ENCODE results near the gene JAG1. TPM values are rescaled to one million over a fixed set of nuclear protein-coding genes. Genes with fewer than 3 reads are reported as not detected.

Gene JAG1
- total RNA-seq, 1 donor from 2014 or later, result 58.4 TPM

DNA sequence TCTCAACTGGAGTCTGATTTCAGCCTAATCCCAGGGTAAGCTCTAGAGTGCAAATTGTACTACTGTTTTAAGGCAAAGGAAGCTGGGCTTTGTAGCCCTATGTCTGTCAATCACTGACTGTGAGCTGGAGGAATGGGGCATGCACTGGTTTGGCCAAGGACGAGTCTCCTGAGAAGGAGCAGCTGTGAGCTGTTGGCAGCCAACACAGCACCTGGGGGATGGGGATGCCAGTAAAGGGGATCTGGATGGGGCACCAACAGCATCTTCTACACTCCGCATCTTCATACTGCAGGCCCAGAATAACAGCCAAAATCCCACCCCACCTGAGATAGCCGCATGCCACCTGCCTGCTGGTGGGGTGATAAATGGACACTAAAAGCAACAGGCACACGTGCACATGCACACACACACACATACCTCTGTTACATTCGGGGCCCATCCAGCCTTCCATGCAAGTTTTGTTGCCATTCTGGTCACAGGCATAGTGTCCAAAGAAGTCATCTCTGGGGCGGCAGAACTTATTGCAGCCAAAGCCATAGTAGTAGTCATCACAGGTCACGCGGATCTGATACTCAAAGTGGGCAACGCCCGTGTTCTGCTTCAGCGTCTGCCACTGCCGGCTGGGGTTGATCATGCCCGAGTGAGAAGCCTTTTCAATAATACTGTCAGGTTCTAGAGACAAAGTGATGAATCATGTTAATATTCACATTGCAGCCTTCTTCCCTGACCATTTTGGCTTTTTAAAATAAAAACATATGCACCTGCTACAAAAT, 15.6 kb downstream of the JAG1 start:
- no peak for DNase-seq (ENCODE audit: extremely low spot score, unreplicated experiment)
- no peak overlapping the region for H3K4me3 Mint-ChIP-seq
- peaks cover 64% of the 10 kb centered on the region for H3K4me1 Mint-ChIP-seq (ENCODE audit: unreplicated experiment)
- TF ChIP-seq, protein P1, sequence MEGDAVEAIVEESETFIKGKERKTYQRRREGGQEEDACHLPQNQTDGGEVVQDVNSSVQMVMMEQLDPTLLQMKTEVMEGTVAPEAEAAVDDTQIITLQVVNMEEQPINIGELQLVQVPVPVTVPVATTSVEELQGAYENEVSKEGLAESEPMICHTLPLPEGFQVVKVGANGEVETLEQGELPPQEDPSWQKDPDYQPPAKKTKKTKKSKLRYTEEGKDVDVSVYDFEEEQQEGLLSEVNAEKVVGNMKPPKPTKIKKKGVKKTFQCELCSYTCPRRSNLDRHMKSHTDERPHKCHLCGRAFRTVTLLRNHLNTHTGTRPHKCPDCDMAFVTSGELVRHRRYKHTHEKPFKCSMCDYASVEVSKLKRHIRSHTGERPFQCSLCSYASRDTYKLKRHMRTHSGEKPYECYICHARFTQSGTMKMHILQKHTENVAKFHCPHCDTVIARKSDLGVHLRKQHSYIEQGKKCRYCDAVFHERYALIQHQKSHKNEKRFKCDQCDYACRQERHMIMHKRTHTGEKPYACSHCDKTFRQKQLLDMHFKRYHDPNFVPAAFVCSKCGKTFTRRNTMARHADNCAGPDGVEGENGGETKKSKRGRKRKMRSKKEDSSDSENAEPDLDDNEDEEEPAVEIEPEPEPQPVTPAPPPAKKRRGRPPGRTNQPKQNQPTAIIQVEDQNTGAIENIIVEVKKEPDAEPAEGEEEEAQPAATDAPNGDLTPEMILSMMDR (conservative IDR thresholded peaks at IDR 0.05), result no peak
- no peaks in the 10 kb centered on the region for H3K27me3 Mint-ChIP-seq
- no peak overlapping the region for H3K27ac Mint-ChIP-seq
- no peaks in the 10 kb centered on the region for H3K9me3 Mint-ChIP-seq
- peaks cover 65% of the 10 kb centered on the region for H3K36me3 Mint-ChIP-seq

DNA sequence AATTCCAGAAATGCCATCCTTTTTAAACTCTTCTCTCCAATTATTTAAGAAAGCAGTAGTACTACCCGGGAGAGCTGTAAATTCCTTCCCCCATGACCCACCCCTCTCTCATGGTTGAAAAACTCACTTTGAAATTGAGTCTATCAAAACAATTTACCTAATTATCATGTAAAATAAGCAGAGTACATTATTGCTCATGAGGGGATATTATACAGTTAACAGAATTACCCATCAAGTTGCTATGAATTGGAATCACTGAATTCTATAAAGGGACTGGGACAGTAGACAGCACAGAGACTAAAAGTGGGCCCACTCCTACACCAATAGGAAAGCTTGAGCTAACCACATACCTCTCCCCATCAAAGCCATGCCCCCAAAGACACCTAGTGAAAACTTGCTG, 16.3 kb downstream of the JAG1 start:
- H3K4me1 Mint-ChIP-seq (ENCODE audit: unreplicated experiment), result peaks cover 72% of the 10 kb centered on the region
- no peaks in the 10 kb centered on the region for H3K9me3 Mint-ChIP-seq
- peaks cover 62% of the 10 kb centered on the region for H3K36me3 Mint-ChIP-seq
- TF ChIP-seq, protein P1 (conservative IDR thresholded peaks at IDR 0.05), result no peak
- no peak overlapping the region for H3K27ac Mint-ChIP-seq
- H3K4me3 Mint-ChIP-seq, result peak overlapping the region; percentile 21
- no peaks in the 10 kb centered on the region for H3K27me3 Mint-ChIP-seq
- no peak for DNase-seq (ENCODE audit: extremely low spot score, unreplicated experiment)

DNA sequence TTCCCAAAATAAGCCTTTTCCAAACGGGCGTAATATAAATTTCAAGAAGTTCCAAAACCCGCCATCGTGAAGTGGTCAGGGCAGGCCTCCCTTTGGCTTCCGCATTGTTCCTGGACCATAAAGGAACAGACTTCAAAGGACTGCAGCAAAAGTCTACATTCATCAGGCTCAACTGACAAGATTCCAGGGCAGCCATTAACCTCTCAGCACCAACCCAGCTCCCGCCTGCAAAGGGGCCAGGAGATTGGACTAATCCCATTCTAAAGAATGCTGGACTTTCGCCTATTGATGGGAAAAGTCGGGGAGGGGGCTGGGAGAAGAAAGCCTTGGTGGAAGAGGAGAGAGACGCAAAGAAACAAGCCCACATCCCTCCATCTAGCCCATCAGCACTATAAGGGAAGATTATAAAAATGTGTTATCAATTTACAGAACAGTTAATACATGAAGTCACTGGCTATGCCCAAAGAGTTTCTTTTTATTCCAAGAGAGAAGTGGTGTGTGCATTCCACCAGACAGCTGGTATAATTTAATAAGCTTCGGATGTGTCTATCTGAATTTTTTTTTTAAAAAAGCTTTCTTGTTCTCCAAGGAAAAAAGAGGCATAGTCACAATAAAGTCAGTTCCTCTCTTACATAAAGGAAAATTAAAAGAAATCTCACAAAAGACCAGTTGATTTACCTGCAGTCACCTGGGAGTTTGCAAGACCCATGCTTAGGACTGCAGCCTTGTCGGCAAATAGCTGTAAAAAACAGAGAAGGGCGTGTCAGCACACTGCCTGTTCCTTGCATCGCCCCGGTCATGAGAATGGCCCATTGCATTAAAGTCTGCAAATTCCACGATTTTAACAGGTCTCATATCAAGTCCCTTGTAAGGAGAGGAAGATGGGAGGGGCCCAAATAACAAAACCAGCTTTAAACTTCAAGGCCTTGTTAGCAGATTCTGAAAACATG, 17.8 kb downstream of the JAG1 start:
- H3K27ac Mint-ChIP-seq, result peak overlapping the region; percentile 51
- no peaks in the 10 kb centered on the region for H3K9me3 Mint-ChIP-seq
- peaks cover 84% of the 10 kb centered on the region for H3K4me1 Mint-ChIP-seq (ENCODE audit: unreplicated experiment)
- peak overlapping the region; percentile 61 for H3K4me3 Mint-ChIP-seq
- H3K36me3 Mint-ChIP-seq, result peaks cover 48% of the 10 kb centered on the region
- no peaks in the 10 kb centered on the region for H3K27me3 Mint-ChIP-seq
- TF ChIP-seq, protein P1 (conservative IDR thresholded peaks at IDR 0.05), result no peak
- no peak for DNase-seq (ENCODE audit: extremely low spot score, unreplicated experiment)

DNA sequence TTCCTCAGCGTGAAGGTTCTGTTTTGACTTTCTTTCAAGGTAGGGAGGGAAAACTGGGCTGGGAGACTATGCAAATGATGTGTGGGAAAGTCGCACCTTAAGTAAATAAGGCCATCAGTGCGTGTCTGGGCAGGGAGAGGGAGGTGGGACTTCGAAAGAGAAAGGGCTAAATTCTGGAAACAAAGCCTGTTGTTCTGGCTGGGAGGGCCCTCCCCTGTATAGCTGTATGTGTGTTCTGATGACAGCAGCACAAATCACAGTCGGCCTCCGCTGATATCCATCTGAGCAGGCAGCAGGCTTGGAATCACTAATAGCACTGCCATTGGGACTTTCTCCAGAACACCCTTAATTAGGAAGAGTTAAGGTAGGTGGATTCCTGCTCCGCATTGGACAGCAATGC, 19.2 kb downstream of the JAG1 start:
- H3K9me3 Mint-ChIP-seq, result no peaks in the 10 kb centered on the region
- H3K36me3 Mint-ChIP-seq, result peaks cover 47% of the 10 kb centered on the region
- TF ChIP-seq, protein P1 (conservative IDR thresholded peaks at IDR 0.05), result no peak
- no peaks in the 10 kb centered on the region for H3K27me3 Mint-ChIP-seq
- H3K4me1 Mint-ChIP-seq (ENCODE audit: unreplicated experiment), result peaks cover 81% of the 10 kb centered on the region
- H3K4me3 Mint-ChIP-seq, result peak overlapping the region; percentile 70
- H3K27ac Mint-ChIP-seq, result peak overlapping the region; percentile 71
- DNase-seq (ENCODE audit: extremely low spot score, unreplicated experiment), result no peak

DNA sequence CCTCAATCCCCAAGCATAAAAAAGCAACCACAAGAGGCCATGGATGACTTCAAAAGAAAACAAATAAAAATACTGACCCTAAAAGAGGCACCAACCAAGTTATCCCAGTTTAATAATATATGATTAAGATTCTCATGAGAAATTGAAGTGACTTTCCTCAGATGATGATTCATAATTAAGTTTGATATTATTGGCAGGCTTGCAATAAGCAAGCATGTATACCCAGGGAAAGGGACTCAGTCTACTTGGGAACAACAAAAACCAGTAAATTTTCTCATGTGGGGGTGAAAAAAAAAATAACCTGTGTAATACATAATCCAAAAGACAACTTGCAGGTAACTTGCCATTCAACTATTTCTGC, 19.6 kb downstream of the JAG1 start:
- H3K27ac Mint-ChIP-seq, result peak overlapping the region; percentile 71
- peak overlapping the region; percentile 70 for H3K4me3 Mint-ChIP-seq
- TF ChIP-seq, protein P1 (conservative IDR thresholded peaks at IDR 0.05), result no peak
- H3K4me1 Mint-ChIP-seq (ENCODE audit: unreplicated experiment), result peaks cover 82% of the 10 kb centered on the region
- peaks cover 48% of the 10 kb centered on the region for H3K36me3 Mint-ChIP-seq
- no peak for DNase-seq (ENCODE audit: extremely low spot score, unreplicated experiment)
- no peaks in the 10 kb centered on the region for H3K9me3 Mint-ChIP-seq
- no peaks in the 10 kb centered on the region for H3K27me3 Mint-ChIP-seq
